Astrocyte (in vitro differentiated cells and primary cell): Measurements from ENCODE around the gene GRK5. TPM values are rescaled to one million over a fixed set of nuclear protein-coding genes. Genes with fewer than 3 reads are reported as not detected.

Source experiments
- DNase-seq: peaks from one replicate; pipeline ENCODE4 v3.0.0-alpha.2; 2010; ENCODE audit warnings: low read depth
- FAIRE-seq: peaks from 2 replicates; lab custom pipeline; 2011; peaks lifted over from hg19 to GRCh38; lab: Jason Lieb, UNC
- H2AFZ ChIP-seq: 2 replicates; pipeline ENCODE4 v1.6.0; 2012; ENCODE audit warnings: low read depth, low read length, inconsistent platforms
- H3K27ac ChIP-seq: 2 replicates; pipeline ENCODE4 v1.5.1; 2011; ENCODE audit warnings: low read depth, low read length, inconsistent platforms
- H3K27me3 ChIP-seq: 2 replicates; pipeline ENCODE4 v1.6.0; 2011; ENCODE audit warnings: low read length, inconsistent platforms; ENCODE audit not compliant: insufficient read depth
- H3K36me3 ChIP-seq: 2 replicates; pipeline ENCODE4 v1.5.1; 2011; ENCODE audit warnings: low read length, inconsistent platforms; ENCODE audit not compliant: insufficient read depth
- H3K4me1 ChIP-seq: 2 replicates; pipeline ENCODE4 v1.5.1; 2011; ENCODE audit warnings: low read length, inconsistent platforms; ENCODE audit not compliant: insufficient read depth
- H3K4me2 ChIP-seq: 2 replicates; pipeline ENCODE4 v1.6.0; 2012; ENCODE audit warnings: low read length, inconsistent platforms
- H3K4me3 ChIP-seq: 2 replicates; pipeline ENCODE4 v1.5.1; 2011; ENCODE audit warnings: low read depth, mild to moderate bottlenecking, low read length, inconsistent platforms; ENCODE audit not compliant: insufficient read depth
- H3K79me2 ChIP-seq: 2 replicates; pipeline ENCODE4 v1.6.0; 2012; ENCODE audit warnings: mild to moderate bottlenecking, low read length, inconsistent platforms; ENCODE audit not compliant: insufficient read depth
- H3K9ac ChIP-seq: 2 replicates; pipeline ENCODE4 v1.6.0; 2012; ENCODE audit warnings: mild to moderate bottlenecking, low read length, inconsistent platforms
- H3K9me3 ChIP-seq: 2 replicates; pipeline ENCODE4 v1.5.1; 2012; ENCODE audit warnings: low read depth, mild to moderate bottlenecking, low read length, inconsistent platforms; ENCODE audit not compliant: insufficient read depth
- H4K20me1 ChIP-seq: 2 replicates; pipeline ENCODE4 v1.6.0; 2012; ENCODE audit warnings: low read length, inconsistent platforms; ENCODE audit not compliant: insufficient read depth
- H3K27ac Mint-ChIP-seq: one replicate; pipeline ENCODE4 v1.8.0; 2021; ENCODE audit warnings: mild to moderate bottlenecking, mixed read lengths; ENCODE audit not compliant: unreplicated experiment
- H3K27me3 Mint-ChIP-seq: one replicate; pipeline ENCODE4 v1.8.0; 2021; ENCODE audit warnings: low read depth, mixed read lengths; ENCODE audit not compliant: unreplicated experiment
- H3K36me3 Mint-ChIP-seq: one replicate; pipeline ENCODE4 v1.8.0; 2021; ENCODE audit warnings: low read depth, mixed read lengths; ENCODE audit not compliant: unreplicated experiment
- H3K4me1 Mint-ChIP-seq: one replicate; pipeline ENCODE4 v1.8.0; 2021; ENCODE audit warnings: low read depth, mixed read lengths; ENCODE audit not compliant: unreplicated experiment
- H3K4me3 Mint-ChIP-seq: one replicate; pipeline ENCODE4 v1.8.0; 2021; ENCODE audit warnings: mild to moderate bottlenecking, moderate library complexity, mixed read lengths; ENCODE audit not compliant: unreplicated experiment
- H3K9me3 Mint-ChIP-seq: one replicate; pipeline ENCODE4 v1.8.0; 2021; ENCODE audit warnings: mild to moderate bottlenecking, mixed read lengths; ENCODE audit not compliant: unreplicated experiment
- CTCF ChIP-seq: IDR thresholded peaks from 2 replicates; pipeline ENCODE4 v1.5.1; 2011; ENCODE audit warnings: low read depth, mild to moderate bottlenecking, inconsistent platforms, low read length, moderate library complexity; ENCODE audit not compliant: insufficient read depth
- EZH2 ChIP-seq: IDR thresholded peaks from 2 replicates; pipeline ENCODE4 v1.6.1; 2012; ENCODE audit warnings: mild to moderate bottlenecking, low read length, inconsistent platforms; ENCODE audit not compliant: insufficient read depth
- total RNA-seq: library from RNA; stranded (reverse); gene quantifications from 2 replicates; pipeline ENCODE4 v1.2.1, GENCODE V29; 2021

The GRK5 gene
- total RNA-seq, 1 donor from 2014 or later: 8.5 TPM

DNA sequence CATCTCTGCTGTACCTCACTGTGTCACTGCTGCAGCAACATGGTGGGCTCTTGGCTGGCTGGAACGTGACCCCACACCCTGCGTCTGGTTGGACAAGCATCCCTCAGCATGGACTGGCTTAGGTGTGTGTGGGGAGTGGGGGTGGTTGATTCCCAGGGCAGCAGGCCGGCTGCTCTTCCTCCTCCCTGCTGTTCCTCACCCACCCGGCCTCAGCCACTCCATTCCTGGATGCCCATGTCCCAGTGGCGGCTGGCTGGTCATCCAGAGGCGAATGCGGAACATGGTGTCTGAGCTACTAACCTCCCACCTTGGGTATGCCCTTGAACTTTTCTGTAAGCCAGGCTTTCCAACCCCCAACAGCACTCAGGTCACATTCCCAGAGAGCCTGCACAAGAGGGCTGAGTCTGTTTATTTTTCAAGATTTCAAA, 81.2 kb downstream of the GRK5 start:
- Mint-ChIP-seq H3K36me3 (peaks cover 3% of the 10 kb centered on the region), H3K27me3 (peaks cover 16% of the 10 kb centered on the region), H3K4me1 (peaks cover 10% of the 10 kb centered on the region), H3K4me3 (peak overlapping the region; percentile 5), H3K27ac (no peak overlapping the region), H3K9me3 (peaks cover 1% of the 10 kb centered on the region)
- no peak overlapping the region for H3K9ac ChIP-seq
- H3K4me1 ChIP-seq: no peaks in the 10 kb centered on the region
- H3K36me3 ChIP-seq: no peaks in the 10 kb centered on the region
- no peak overlapping the region for H3K27ac ChIP-seq
- H3K27me3 ChIP-seq: no peaks in the 10 kb centered on the region
- H3K4me2 ChIP-seq: no peak overlapping the region
- no peaks in the 10 kb centered on the region for H3K9me3 ChIP-seq
- peaks cover 77% of the 10 kb centered on the region for H4K20me1 ChIP-seq
- TF ChIP-seq EZH2 (no peak), CTCF (no peak)
- H3K4me3 ChIP-seq: no peak overlapping the region
- H2AFZ ChIP-seq: no peak overlapping the region
- no peak for FAIRE-seq
- no peak for DNase-seq
- H3K79me2 ChIP-seq: peaks cover 19% of the 10 kb centered on the region

- Mint-ChIP-seq H3K4me1 (peaks cover 10% of the 10 kb centered on the region), H3K36me3 (peaks cover 3% of the 10 kb centered on the region), H3K27me3 (peaks cover 13% of the 10 kb centered on the region), H3K4me3 (no peak overlapping the region), H3K9me3 (peaks cover 1% of the 10 kb centered on the region), H3K27ac (no peak overlapping the region)
- Histone ChIP-seq H2AFZ (no peak overlapping the region), H3K27ac (no peak overlapping the region), H3K4me2 (no peak overlapping the region), H3K4me3 (no peak overlapping the region), H4K20me1 (peaks cover 80% of the 10 kb centered on the region), H3K79me2 (peaks cover 23% of the 10 kb centered on the region), H3K27me3 (no peaks in the 10 kb centered on the region), H3K36me3 (no peaks in the 10 kb centered on the region), H3K4me1 (no peaks in the 10 kb centered on the region), H3K9ac (no peak overlapping the region), H3K9me3 (no peaks in the 10 kb centered on the region)
- DNase-seq (no peak), FAIRE-seq (no peak)
- TF ChIP-seq EZH2 (no peak), CTCF (no peak)
Observed at GRCh38 chr10:119289227-119289920, 82.0 kb downstream of the GRK5 start.

DNA sequence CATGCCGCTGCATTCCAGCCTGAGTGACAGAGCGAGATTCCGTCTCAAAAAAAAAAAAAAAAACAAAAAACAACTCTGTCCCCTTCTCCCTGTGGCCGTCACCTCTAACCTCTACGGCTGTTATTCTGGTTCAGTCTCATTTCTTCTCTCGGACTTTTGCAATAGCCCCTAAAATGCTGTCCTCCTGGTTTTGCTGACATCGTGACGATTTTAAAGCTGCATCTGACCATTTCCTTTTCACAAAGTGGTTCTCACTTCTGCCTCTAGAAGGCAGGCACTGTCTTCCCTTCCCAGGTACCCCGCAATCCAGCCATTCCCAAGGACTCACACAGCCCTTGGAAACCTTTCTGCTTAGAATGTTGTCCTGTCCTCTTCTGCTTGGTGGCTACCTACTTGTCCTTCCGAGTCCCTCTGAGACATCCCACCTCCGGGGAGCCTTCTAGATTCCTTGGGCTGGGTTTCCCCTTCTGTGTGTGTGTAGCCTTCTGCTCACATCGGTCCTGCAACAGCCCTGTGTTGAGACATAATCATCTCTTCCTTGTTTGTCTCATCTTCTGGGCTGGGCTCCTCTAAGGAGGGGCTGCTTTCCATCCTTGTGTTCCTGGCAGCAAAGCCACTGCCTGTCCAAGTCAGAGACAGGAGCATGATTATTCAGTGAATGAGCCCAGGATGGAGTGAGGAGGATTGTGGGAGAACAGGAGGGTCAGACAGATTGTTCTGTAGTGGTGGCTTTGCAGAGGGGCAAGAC, 83.1 kb downstream of the GRK5 start:
- no peak for FAIRE-seq
- peaks cover 3% of the 10 kb centered on the region for H3K36me3 Mint-ChIP-seq
- no peak overlapping the region for H2AFZ ChIP-seq
- H3K27ac ChIP-seq: no peak overlapping the region
- H3K36me3 ChIP-seq: no peaks in the 10 kb centered on the region
- no peaks in the 10 kb centered on the region for H3K9me3 ChIP-seq
- H3K4me3 Mint-ChIP-seq: peak overlapping the region; percentile 11
- H3K9ac ChIP-seq: no peak overlapping the region
- H3K27ac Mint-ChIP-seq: peak overlapping the region; percentile 3
- peaks cover 16% of the 10 kb centered on the region for H3K79me2 ChIP-seq
- peaks cover 11% of the 10 kb centered on the region for H3K27me3 Mint-ChIP-seq
- peaks cover 10% of the 10 kb centered on the region for H3K4me1 Mint-ChIP-seq
- TF ChIP-seq CTCF (no peak), EZH2 (no peak)
- H3K4me3 ChIP-seq: no peak overlapping the region
- peaks cover 1% of the 10 kb centered on the region for H3K9me3 Mint-ChIP-seq
- DNase-seq: no peak
- no peaks in the 10 kb centered on the region for H3K27me3 ChIP-seq
- no peaks in the 10 kb centered on the region for H3K4me1 ChIP-seq
- no peak overlapping the region for H3K4me2 ChIP-seq
- peaks cover 71% of the 10 kb centered on the region for H4K20me1 ChIP-seq
